ENCODE data around the gene TNFRSF17.
"Not testable (repeated sequence)": the region's sequence is repeated elsewhere in the genome, so short reads cannot be mapped to it uniquely, and the experiment has no call there.

The TNFRSF17 gene

DNA sequence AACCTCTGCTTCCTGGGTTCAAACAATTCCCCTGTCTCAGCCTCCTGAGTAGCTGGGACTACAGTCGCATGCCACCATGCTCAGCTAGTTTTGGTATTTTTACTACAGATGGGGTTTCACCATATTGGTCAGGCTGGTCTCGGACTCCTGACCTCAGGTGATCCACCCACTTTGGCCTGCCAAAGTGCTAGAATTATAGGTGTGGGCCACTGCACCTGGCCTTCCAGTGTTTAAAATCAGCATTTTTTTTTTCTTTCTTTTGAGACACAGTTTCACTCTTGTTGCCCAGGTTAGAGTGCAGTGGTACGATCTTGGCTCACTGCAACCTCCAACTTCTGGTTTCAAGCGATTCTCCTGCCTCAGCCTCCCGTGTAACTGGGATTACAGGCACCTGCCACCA is 5.3 kb downstream of the TNFRSF17 start:
- DNase-seq (ENCODE audit: low read depth): not testable (repeated sequence)

- no peak for DNase-seq (ENCODE audit: low read depth)
Observed at GRCh38 chr16:11972128-11972527, 7.1 kb downstream of the TNFRSF17 start.

DNA sequence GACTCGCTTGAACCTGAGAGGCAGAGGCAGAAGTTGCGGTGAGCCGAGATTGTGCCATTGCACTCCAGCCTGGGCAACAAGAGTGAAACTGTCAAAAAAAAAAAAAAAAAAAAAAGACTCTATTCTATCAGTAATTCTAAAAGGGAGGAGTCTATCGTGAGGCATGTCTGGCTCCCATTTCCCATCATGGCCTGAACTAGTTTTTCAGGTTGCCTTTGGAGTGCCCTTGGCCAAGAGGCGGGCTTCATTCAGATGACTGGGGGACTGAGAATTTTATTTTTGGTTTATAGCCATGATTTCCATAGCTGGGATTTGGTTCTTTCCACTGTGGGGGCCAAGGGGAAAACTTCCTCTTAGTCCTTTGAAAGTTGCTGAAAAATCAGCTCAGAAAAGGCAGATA is 8.1 kb downstream of the TNFRSF17 start:
- DNase-seq (ENCODE audit: low read depth): no peak

DNA sequence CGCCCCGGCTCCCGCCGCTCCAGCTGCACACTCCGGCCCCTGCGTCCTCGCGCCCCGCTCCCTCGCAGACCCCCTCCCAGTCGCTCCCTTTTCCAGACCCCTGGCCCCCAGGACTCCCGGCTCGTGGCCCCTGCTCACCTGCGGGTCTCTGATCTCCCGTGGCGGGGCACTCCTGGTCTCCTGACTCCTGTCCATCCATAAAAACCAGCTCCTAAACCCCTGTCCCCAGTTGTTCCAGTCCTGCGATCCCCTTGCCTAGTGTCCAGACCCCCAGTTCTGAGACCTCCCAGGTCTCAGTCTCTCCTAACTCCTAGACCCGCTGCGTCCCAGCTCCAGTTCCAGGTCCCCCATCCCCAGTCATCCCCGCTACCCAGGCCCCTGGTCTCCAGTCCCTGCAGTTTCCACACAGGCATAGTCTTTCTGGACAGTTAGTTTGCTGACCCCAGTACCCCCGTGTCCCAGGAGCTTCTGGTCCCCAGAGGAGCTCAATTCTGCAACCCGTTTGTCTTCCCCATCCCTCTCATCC is 11.9 kb downstream of the TNFRSF17 start:
- no peak for DNase-seq (ENCODE audit: low read depth)

- DNase-seq (ENCODE audit: low read depth): no peak
Observed at GRCh38 chr16:11977376-11978041, 12.5 kb downstream of the TNFRSF17 start.

DNA sequence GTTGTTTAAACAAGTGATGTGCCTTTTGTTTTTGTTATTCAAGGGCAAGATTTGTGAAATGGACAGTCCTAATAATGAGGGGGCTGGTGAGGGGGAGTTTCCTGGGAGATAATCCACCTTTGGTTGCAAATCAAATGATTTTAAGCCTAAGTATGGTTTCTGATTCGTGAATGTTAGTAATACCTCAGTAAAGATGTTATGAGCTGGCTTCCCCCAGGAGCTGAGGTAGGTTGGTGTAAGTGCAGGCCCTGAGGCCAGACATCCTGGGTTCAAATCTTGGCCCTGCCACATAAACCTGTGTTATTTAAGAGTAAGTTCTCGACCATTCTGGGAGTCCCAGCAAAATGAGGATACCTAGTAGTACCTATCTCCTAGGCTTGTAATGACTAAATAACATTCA is 13.1 kb downstream of the TNFRSF17 start:
- no peak for DNase-seq (ENCODE audit: low read depth)

- DNase-seq (ENCODE audit: low read depth): no peak
Observed at GRCh38 chr16:11979013-11979672, 14.1 kb downstream of the TNFRSF17 start.

DNA sequence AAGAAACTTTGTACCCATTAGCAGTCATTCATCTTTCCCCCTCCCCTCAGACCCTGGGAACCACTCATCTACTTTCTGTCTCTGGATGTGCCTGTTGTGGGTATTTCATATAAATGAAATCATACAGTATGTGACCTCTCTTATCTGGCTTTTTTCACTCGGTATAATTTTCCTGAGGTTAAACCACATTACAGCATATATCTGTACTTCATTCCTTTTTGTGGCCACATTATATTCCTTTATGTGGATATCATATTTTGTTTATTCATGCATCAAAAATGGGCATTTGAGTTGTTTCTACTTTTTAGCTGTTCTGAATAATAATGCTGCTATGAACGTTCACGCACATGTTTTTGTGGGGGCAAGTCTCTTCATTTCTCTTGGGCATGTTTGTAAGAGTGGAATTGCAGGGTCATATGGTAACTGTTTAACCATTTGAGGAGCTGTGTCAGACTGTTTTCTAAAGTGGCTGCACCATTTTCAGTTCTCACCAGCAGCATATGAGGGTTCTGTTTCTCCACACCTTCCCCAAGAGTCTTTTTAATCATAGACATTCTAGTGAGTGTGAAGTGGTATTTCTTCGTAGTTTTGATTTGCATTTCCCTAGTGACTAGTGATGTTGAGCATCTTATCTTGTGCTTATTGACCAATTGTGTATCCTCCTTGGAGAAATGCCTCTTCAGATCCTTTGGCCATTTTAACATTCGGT is 15.3 kb downstream of the TNFRSF17 start:
- DNase-seq (ENCODE audit: low read depth): no peak

DNA sequence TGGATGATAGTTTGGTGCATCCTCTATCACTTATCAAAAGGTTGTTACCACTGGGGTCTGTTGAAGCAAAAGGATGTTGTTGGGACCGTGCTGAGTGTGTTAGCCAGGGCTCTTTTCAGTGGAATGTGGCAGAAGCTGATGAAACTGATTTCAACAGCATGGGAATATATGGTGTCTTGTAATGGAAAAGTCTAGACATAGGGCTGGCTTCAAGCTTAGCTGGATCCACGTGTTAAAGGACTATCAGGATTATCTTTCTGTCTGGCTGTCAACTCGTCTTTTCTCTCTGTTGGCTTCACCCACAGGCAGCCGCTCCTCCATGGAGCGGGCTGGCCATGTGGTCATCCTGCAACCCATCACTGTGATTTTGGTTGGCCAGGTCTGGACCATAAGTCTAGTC is 20.2 kb downstream of the TNFRSF17 start:
- no peak for DNase-seq (ENCODE audit: low read depth)

DNA sequence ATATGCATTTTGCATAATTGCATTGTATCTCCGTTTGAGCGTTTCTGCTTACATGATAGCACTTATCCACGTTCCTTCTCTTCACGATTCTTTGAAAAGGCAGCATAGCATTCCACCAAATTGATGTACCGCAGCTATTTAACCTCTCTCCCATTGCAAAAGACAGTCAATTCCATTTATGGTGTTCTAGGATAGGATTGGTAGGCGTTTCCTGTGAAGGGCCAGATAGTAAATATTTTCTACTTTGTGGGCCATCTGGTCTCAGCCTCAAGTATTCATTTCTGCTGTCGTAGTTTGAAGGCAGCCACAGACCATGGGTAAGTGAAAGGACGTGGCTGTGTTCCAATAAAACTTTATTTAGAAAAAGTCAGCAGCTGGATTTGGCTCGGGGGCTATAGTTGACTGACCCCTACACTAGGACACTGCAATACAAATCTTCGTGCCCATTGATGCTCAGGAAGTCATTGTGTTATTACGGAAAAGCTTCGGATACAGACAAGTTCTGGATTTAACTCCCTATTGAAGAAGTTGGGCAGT is 21.6 kb downstream of the TNFRSF17 start:
- no peak for DNase-seq (ENCODE audit: low read depth)

- DNase-seq (ENCODE audit: low read depth): no peak
Observed at GRCh38 chr16:11988258-11988978, 23.4 kb downstream of the TNFRSF17 start.

- no peak for DNase-seq (ENCODE audit: low read depth)
Observed at GRCh38 chr16:11990702-11991390, 25.8 kb downstream of the TNFRSF17 start.

GRCh38 chr16:11992008-11992584 is 27.1 kb downstream of the TNFRSF17 start:
- DNase-seq (ENCODE audit: low read depth): no peak

DNA sequence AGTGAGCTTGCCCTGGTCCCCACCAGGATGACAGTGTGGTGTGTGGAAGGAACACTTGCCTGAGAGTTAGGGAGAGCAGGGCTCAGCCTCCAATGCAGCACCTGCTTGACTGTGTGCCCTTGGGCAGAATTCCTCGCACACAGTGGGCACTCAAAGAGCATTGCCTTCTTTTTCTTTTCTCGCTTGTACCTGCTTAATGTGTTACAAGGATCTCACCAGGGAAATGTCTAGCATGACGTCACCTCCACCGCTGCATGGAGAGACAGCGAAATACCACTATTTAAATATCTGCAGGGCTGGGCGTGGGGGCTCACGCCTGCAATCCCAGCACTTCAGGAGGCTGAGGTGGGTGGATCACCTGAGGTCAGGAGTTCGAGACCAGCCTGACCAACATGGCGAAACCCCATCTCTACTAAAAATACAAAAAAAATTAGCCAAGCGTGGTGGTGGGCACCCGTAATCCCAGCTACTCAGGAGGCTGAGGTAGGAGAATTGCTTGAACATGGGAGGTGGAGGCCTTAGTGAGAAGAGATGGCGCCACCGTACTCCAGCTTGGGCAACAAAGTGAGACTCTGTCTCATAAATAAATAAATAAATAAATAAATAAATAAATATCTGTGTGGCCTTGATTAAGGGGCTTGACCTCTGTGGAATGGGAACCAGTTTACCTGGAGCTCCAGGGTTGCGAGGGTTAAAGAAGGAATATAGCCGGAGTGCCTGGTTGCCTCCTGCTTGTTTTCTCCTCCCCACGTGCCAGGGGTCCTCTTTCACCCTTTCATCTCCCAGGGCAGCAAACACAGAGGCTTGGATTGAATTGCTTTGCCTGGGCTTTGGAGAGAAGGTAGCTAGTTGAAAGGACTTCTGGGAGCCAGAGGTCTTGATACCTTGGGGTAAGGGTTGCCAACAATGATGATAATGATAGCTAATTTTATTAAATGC is 27.8 kb downstream of the TNFRSF17 start:
- DNase-seq (ENCODE audit: low read depth): no peak

GRCh38 chr16:11994143-11995119 is 29.4 kb downstream of the TNFRSF17 start:
- no peak for DNase-seq (ENCODE audit: low read depth)

GRCh38 chr16:11996433-11997330 is 31.7 kb downstream of the TNFRSF17 start:
- no peak for DNase-seq (ENCODE audit: low read depth)

GRCh38 chr16:12000032-12000431 is 35.0 kb downstream of the TNFRSF17 start:
- DNase-seq (ENCODE audit: low read depth): no peak

Measured in stimulated activated CD8-positive, alpha-beta memory T cell treated with anti-CD3 and anti-CD28 coated beads, Interleukin-4, amount 100 ng/mL, for 24 hours (primary cell).